HG02938 (cell line): ENCODE data around the gene COL23A1.

Source experiments
- ATAC-seq: cut with Tn5 transposase; IDR thresholded peaks from one replicate; pipeline ENCODE4 v1.9.1; 2021; ENCODE audit warnings: mild to moderate bottlenecking, moderate library complexity; ENCODE audit not compliant: unreplicated experiment

COL23A1 gene

GRCh38 chr5:178221282-178221681, 368.9 kb downstream of the COL23A1 start:
- no peak for ATAC-seq

DNA sequence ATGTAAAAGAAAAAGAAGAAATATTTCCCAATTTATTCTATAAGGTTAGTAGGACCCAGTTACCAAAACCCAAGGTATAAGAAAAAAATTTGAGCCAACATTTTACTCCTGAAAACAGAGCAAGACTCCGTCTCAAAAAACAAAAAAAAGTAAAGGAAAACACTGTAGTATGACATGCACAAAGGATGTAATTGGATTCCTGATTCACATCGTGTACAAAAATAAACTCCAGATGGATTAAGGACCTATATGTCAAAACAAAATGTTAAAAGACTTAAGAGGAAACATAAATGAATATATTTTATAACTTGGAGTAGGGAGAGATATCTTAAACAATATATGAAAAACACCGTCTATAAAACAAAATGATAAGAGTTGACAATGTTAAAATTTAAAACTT, 371.4 kb downstream of the COL23A1 start:
- ATAC-seq = no peak

DNA sequence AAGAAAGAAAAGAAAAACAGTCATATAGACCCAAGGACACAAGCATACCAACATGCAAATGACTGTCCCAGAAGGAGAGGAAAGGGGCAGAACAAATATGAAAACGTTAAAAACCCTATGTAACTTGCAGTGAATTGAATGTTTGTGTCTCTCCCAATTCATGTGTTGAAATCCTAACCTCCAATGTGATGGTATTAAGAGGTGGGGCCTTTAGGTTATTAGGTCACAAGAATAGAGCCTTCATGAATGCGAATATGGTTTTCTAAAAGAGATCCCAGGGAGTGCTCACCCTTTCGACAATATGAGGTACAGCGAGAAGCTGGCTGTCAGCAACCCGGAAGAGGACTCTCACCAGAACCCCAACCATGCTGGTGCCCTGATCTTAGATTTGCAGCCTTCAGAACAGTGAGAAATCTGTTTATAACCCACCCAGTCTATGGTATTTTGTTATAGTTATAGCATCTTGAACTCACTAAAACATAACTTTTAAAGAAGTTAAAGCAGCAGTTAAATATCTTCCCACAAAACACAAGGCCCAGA, 371.9 kb downstream of the COL23A1 start:
- ATAC-seq = no peak

GRCh38 chr5:178216779-178217178, 373.4 kb downstream of the COL23A1 start:
- ATAC-seq = no peak

DNA sequence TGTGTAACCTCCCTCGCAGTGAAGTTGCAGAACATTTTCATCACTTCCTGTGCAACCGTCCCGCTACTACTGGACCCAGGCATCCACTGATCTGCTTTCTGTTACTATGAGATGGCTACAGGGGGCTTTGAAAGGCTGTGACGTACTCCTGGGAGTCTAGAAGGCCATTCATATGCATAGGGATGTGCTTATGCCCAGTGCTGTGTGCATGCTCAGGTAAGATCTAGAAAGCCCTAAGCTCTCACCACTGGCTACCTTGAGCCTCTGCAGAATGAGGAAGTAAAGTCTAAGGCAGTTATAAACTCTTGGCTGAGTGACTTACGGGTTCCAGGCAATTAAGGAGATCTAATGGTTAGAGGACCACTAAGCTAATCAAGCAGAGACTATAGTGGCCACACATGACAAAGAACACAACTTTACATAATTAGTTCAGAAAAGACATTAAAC, 374.1 kb downstream of the COL23A1 start:
- ATAC-seq = no peak

DNA sequence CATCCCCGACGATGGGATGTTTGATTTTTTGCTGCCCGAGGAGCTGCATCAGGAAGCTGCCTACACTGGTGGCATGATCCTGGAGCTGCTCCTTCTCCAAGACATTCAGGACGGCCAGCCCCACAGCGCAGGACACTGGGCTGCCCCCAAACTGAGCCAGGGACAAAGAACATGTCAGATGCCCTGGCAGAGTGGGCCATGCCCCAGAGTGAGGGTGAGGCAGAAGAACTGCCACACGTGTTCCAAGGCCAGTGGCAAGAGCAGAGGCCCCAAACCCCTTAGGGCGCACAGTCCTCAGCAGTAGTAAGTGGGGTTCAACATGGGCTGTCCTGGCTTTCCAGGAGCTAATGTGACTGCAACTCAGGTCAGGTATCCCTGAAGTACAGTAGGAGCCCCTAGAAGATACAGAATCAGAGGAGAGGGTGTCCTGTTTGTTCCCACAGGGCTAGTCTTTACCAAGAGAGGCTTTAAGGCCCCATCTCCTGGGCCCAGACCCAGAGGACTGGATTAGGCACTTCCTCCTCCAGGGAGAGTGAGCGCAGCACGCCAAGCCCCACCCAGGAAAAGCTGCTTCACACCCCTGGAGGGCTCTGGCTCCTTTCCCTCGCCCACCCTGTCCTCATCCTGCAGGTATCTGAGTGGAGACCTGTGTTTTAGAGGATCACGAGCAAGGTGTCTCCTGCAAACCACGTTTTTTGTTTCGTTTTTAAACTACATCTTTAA, 374.8 kb downstream of the COL23A1 start:
- no peak for ATAC-seq

DNA sequence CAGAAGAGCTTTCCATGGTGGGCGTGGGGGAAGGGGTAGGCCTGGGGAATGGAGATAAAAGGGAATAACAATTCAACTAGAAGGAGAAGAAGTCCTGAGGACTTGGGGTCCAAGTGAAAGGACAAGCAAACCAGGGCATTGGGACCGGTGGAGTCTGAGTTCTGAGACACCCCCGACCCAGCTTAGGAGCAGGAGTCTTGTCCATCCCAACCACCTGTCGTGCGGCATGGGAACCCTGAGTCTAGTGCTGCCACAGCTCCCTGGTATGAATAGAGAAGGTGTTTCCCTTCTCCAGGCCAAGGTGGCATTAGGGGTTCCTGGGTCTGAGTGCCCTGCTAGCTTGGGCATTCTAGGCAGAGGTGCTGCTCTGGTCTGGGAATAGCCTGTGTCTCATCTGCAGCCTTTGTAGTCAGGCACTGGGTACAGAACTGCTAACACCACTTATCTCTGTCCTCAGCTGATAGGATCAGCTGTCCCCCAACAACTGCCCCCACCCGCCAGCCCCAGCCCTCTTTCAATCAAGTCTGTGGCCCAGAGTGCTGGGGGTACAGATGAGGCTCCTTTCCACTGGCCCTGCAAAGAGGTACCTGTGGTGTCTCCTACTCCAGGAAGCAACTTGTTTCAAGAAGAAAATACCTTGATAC, 375.9 kb downstream of the COL23A1 start:
- ATAC-seq = no peak

DNA sequence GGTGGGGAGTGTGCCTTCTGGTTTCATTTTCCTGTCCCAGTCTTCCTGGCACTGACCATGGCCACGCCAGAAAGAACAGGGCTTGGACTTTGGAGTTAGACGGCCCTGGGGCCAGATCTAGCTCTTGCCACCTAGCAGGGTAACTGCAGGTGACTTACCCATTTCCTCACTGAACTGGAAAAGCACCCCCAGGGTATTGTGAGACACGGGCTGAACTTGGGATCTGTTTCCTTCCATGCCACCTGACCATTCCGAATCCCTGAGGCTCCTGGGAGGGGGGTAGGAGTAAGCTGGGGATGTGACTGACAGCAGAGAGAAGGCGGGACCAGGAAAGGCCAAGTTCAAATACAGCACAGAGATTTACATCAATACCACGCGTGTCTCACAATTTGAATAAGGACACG, 376.4 kb downstream of the COL23A1 start:
- ATAC-seq = no peak

- no peak for ATAC-seq
Measured at GRCh38 chr5:178213003-178213461, 377.2 kb downstream of the COL23A1 start.

DNA sequence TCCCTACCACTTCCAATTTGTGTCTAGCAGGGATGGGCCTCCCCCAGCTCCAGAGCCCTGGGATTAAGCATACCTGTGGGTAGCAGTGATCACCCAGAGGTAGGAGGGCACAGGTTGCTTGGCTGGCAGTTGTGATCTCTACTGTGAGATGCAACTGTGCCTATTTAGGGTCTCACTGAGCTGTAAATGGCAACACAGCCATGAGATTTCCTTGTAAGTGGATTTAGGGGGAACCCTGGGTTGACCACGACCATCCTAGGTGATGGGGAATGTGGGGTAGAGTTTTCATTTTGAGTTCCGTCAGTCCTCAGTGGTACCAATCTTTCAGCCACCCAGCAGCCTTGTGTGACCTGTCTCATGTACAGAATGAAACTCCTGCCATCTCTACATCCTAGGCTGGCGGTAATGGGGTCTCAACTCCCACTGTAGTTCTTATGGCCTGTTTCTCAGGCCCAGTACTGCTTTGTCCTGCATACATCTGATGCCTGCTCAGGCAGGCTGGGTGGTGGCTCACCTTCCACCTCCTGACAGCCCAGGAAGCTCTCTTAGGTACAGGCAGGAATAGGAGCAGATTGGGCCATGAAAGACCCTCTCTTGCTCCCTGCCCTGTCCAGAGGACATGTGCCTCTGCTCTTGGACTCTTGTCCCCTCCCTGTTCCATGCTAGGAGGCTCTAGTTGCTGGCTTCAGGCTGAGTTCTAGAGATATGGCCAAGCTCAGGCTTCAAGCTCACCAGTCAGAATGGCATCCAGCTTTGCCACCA, 377.8 kb downstream of the COL23A1 start:
- no peak for ATAC-seq

DNA sequence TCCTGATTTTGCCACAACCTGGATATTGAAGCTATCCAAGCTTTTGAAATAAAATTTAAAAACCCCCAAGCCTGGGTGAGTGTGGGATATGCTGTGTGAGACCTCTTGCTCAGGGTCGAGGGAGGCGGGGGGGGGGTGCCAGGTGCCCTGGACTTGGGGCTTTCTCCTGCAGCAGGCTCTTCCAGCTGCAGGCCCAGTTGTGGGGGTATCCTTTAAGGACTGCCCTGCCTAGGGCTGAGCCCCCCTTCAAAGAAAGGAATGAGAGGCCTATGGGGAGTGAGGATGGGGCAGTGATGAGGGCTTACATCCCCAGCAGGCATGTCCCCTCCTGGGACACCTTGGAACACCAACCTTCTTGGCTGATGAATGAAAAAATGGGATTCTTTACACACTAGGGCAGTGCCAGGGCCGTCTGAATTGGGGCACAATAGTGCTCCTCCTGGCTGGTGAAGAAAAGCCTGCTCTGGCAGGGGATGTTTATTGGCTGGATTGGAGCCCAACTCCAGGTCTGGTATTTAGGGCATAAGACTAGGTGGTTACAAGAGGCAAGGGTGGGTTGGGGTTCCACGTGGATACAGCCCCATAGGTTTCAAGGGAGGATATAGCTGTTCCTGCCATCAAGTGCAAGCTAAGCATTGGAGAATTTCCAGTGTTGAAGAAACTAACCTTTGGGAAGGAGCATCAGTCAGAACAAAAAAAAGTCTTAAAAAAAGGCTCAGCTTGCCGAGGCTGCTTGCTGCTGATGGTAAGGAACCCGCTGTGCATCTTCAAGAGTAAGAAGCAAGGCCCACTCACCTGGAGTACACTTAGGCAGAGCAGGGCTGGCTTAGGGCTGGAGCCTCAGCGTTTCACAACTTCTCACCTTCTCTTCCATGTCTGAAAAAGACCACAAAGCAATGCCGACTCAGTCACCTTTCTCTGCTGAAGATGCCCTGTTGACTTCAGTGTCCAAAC, 378.8 kb downstream of the COL23A1 start:
- ATAC-seq = no peak

DNA sequence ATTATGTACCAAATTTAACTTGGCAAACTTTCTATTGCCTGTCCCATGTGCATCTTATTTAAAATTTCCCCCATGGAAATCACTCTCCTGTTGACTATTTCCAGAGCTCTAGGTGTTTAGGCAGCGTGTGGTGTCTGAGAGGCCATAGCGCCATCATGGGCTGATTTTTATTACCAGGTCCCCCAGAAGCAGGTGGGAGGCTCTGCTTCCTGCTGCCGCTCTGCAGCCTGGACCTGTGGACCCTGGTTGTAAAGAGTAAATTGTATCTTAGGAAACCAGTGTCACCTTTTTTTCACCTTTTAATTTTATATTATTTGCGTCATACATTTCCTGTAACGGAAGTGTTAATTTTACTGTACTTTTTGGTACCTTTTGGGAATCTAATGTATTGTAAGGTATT, 379.5 kb downstream of the COL23A1 start:
- no peak for ATAC-seq

DNA sequence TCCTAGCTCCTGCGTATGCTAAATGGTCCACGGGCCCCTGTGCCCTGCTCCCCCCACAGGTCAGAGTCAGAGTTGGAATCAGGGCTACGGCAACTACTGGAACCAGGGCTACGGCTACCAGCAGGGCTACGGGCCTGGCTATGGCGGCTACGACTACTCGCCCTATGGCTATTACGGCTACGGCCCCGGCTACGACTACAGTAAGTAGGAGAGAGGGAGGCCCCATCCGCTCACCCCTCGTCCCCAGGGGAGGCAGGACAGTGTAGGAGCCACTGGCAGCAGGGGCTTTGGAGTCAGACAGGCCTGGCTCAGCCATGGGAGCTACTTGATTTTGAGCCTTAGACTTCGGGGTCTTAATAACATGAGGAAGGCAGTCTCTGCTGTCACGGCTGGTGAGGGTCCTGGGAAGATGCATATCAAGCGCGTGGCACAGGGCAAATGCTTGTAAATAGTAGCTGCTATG, 380.1 kb downstream of the COL23A1 start:
- no peak for ATAC-seq

DNA sequence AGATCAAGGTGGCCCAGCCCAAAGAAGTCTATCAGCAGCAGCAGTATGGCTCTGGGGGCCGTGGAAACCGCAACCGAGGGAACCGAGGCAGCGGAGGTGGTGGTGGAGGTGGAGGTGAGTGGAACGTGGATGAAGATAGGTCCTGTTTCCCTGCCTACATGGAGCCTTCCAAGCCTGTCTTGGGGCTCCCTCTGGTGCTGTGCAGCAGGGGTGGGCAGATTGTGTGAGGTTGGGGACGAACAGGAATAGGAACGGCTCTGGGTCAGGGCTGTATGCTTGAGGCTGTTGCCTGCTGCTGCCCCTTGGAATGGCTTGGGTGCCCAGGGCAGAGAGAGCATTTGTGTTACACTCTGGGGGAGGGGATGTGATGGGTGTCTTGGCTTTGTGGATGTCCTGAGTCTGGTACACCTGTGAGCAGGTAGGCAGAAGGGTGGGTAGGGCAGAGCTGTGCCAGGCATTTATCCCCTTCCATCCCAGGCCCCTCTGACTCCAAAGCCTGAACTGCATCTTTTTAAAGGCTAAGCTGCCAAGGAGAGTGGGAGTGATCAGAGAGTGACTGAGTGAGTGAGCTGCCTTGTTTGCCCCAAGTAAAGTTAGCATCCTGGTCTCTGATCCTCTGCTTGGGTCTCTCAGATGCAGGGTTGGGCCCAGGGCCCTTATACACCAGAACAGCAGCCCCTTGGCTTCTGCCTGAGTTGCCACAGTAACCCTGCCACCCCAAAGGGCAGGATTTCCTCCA, 380.7 kb downstream of the COL23A1 start:
- ATAC-seq = no peak

DNA sequence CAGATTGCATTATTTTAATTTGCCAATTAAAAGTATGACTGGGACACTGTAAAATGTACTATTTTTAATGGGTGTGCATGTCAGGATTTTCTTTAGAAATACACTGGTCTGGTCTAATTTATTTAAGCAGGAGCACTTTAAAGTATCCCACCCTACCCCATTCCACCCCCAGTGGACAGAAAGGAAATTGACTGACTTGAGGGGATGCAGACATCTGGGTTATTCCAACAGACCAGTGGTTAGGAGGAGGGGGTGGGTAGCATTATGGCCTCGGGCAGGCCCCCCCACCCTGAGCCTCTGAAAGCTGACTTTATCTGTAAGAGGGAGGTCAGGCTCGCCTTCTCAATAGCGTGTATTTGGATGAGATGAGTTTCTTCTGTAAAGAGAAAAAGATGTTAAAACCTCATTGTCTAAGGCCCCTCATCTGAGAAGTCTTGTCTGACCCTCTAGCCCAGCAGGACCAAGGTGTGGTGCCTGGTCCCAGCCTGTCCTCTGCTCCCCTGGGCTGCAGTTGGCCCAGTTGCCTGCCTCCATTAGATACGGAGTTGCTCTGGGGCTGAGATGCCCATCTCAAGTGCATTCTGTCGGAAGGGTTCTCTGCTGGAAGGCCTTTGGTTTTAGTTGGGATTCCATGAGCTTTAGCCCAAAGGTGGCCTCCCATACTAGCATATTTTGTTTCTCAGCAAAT, 381.5 kb downstream of the COL23A1 start:
- no peak for ATAC-seq

GRCh38 chr5:178207917-178208280, 382.3 kb downstream of the COL23A1 start:
- no peak for ATAC-seq

DNA sequence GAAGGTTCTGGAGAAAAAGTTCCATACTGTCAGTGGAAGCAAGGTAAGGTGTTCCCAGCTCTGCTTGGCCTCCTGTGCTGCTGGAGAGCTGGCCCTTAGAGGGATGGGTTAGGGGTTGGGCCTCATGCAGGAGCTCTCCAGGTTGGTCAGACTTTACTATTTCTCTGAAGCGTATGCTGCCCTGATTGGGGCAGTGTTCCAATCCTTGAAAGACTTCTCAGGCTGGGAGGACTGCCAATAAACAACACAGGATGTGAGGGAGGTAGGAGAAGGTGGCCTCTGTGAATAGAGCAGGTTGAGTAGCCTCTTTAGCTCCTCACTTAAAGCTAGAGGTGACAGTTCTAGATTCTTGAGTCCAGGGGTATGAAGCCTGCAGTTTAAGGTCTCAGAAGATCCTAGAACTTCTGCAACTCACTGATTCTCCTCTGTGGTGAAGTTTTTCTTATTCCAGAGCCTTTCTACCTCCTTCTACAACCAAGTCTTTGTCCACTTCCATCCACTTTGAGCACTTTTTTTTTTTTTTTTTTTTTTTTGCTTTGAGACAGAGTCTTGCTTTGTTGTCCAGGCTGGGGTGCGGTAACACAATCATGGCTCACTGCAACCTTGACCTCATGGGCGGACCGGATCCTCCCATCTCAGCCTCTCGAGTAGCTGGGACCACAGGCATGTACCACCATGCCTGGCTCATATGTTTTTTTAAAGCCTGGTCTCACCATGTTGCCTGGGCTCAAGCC, 382.8 kb downstream of the COL23A1 start:
- ATAC-seq = no peak
